Tibial artery (tissue), 4 donors: Measurements from ENCODE around the gene FHOD1.

Experiments used
- DNase-seq, 2 donors: peaks; one replicate each; pipeline ENCODE4 v3.0.0-alpha.2; 2019
- H3K27ac ChIP-seq, 2 donors: fragments of 200-600 bp; sonication (generic) in 1 of 2; 1 replicate in 1 of 2; 2 replicates in 1 of 2; pipeline ENCODE4 v1.5.1; 2018 to 2019; ENCODE audit warnings: mild to moderate bottlenecking in 1 of 2
- H3K27me3 ChIP-seq, 2 donors: fragments of 200-600 bp; sonication (generic) in 1 of 2; one replicate each; pipeline versions ENCODE4 v1.5.1 to v1.6.0; 2016 to 2019
- H3K36me3 ChIP-seq, 3 donors: fragments of 200-600 bp; sonication (generic) in 2 of 3; one replicate each; pipeline ENCODE4 v1.5.1; 2016 to 2019; ENCODE audit warnings: mild to moderate bottlenecking in 2 of 3
- H3K4me1 ChIP-seq, 4 donors: fragments of 200-600 bp; sonication (generic) in 2 of 4; 1 replicate in 3 of 4; 2 replicates in 1 of 4; pipeline ENCODE4 v1.5.1; 2016 to 2019
- H3K4me3 ChIP-seq, 2 donors: fragments of 200-600 bp; sonication (generic) in 1 of 2; 1 replicate in 1 of 2; 2 replicates in 1 of 2; pipeline ENCODE4 v1.5.1; 2018 to 2019; ENCODE audit warnings: mild to moderate bottlenecking in 2 of 2
- H3K9me3 ChIP-seq, 3 donors: fragments of 200-600 bp; sonication (generic) in 1 of 3; one replicate each; pipeline ENCODE4 v1.5.1; 2016 to 2019
- intact Hi-C: fragments of 100-400 bp; cut with DNase I; formaldehyde crosslinking; loops from one replicate; pipeline ENCODE4 v1.15.0; 2023; ENCODE audit warnings: low total_unique reads
- TF ChIP-seq, protein P1 (sequence below), 2 experiments: fragments of 200-600 bp in 1 of 2; fragments of 450-650 bp in 1 of 2; IDR thresholded peaks; one replicate each; pipeline ENCODE4 v1.5.1; 2017 to 2019; ENCODE audit warnings: antibody characterized with exemption in 2 of 2, mild to moderate bottlenecking in 1 of 2, moderate library complexity in 1 of 2

FHOD1 gene

DNA sequence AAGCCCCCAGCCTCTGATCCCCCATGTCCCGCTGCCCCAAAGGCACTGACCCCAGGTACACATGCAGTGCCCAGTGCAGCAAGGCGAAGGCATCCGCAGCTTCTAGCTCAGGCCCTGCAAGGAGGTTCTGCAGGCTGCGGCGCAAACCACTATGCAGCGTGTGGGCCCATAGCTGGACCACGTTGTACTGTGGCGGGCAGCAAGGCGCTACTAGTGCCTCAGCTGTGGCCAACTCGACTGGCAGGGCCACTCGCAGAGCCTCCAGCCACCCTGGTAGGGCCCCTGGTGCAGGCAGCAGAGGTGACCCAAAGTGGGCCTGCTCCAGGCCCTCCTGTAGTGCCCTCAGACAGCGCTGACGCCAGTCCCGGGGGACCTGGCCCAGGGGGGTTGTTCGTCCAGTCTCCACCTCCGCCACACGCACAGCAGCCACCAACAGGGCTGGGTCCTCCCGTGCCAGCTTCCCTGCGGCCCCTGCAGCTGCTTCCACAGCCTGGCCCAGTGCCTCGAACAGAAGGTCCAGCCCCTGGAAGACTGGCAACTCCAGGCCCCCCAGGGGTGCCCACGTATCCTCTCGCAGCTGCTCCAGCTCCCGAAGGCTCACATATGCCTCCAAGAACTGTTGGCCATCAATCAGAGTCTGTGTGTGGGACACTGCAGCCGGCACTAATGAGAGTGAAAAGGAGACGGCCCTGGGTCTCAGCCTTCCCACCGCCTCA is 59.9 kb downstream of the FHOD1 start:
- no peaks in the 10 kb centered on the region for H3K36me3 ChIP-seq
- intact Hi-C loops = loop anchor here (10.0 kb wide), 2 partner anchors 163 to 213 kb away; partner anchors contain the start of gene CBFB
- H3K27me3 ChIP-seq = no peaks in the 10 kb centered on the region
- no peaks in the 10 kb centered on the region for H3K9me3 ChIP-seq
- TF ChIP-seq, protein P1, sequence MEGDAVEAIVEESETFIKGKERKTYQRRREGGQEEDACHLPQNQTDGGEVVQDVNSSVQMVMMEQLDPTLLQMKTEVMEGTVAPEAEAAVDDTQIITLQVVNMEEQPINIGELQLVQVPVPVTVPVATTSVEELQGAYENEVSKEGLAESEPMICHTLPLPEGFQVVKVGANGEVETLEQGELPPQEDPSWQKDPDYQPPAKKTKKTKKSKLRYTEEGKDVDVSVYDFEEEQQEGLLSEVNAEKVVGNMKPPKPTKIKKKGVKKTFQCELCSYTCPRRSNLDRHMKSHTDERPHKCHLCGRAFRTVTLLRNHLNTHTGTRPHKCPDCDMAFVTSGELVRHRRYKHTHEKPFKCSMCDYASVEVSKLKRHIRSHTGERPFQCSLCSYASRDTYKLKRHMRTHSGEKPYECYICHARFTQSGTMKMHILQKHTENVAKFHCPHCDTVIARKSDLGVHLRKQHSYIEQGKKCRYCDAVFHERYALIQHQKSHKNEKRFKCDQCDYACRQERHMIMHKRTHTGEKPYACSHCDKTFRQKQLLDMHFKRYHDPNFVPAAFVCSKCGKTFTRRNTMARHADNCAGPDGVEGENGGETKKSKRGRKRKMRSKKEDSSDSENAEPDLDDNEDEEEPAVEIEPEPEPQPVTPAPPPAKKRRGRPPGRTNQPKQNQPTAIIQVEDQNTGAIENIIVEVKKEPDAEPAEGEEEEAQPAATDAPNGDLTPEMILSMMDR (IDR thresholded peaks at IDR 0.05) = no peak
- peaks cover 0 to 34% (median 31%) of the 10 kb centered on the region in 4 donors for H3K4me1 ChIP-seq
- H3K27ac ChIP-seq = no peak overlapping the region
- no peak for DNase-seq
- H3K4me3 ChIP-seq = no peak overlapping the region

DNA sequence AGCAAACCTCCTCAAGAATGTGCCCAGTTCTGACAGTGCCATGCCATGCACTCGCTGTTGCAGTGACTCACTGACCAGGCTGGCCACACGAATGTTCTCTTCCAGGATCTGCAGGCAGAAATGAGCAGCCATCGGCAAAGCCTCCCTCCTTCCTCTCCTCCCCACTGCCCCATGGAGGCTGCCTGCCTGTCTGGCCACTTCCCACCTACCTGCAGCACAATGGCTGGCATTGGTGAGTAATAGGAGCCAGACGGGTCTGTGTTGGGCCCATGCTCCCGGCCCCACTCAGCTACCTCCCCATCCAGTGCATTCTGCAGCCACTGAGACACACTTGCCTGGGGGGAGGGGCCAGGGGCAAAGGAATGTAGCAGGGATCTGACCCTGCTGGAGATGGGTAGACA is 60.7 kb downstream of the FHOD1 start:
- Histone ChIP-seq H3K27me3 (no peaks in the 10 kb centered on the region), H3K9me3 (no peaks in the 10 kb centered on the region), H3K4me1 (peaks cover 0 to 32% (median 29%) of the 10 kb centered on the region in 4 donors), H3K4me3 (no peak overlapping the region), H3K27ac (no peak overlapping the region), H3K36me3 (no peaks in the 10 kb centered on the region)
- intact Hi-C loops = loop anchor here (10.0 kb wide), 2 partner anchors 162 to 212 kb away; partner anchors contain the start of gene CBFB
- TF ChIP-seq, protein P1 (IDR thresholded peaks at IDR 0.05) = no peak
- DNase-seq = no peak

DNA sequence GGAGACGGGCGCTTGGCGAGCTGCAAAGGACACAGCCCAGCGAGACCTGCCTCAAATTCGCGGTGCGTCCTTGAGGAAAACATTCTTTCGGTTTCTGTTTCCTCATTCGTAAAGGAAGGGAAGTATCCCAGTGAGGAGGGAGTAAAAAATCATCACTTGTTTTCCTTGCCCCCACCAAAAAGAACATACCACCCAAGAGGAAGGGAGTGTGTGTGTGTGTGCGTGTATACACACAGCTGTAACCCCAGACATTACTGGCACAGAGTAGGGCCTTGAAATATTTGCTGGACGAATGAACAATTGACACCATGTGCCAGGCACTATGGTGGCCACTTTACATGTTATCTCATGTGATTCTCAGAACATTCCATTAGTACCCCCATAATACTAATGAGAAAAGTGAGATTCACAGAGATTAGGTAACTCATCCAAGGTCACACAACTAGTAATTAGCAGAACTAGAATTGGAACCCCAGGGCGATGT is 61.6 kb downstream of the FHOD1 start:
- TF ChIP-seq, protein P1 (IDR thresholded peaks at IDR 0.05) = no peak
- Histone ChIP-seq H3K36me3 (no peaks in the 10 kb centered on the region), H3K4me1 (peaks cover 0 to 33% (median 26%) of the 10 kb centered on the region in 4 donors), H3K9me3 (no peaks in the 10 kb centered on the region), H3K4me3 (peak overlapping the region; percentile 2 to 90), H3K27me3 (no peaks in the 10 kb centered on the region), H3K27ac (no peak overlapping the region)
- no peak for DNase-seq
- intact Hi-C loops = loop anchor here (10.0 kb wide), 2 partner anchors 161 to 211 kb away; partner anchors contain the start of gene CBFB

DNA sequence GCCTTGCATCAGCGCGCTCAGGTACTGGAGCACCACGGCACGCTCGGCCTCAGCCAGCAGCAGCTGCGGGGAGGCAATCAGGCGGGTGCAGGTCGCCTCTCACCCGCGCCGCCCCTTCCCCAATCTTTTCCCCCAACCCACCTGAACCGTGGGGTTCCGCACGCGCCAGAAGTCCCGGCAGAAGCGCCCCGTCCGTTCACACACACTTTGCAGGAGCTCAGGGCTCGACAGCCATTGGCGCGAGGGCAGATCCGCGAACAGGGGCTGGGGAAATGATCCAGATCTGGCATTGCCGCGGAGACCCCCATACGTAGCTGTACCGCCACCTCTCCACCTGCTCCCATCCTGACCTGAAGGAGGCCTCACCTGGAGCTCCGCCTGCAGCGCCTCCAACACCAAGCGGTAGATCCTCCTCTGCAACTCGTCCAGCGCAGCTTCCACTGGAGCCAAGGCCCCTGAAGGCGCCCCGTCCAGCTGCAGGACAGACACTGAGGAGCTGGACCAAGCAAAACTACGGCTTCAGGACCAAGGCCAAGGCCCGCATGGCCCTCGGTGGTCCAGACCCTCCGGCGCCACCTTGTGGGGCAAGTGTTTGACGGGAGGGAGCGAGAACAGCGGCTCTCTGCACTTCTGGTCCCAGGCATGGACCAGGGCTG is 62.2 kb downstream of the FHOD1 start:
- peak; percentile 93 to 96 for DNase-seq
- TF ChIP-seq, protein P1 (IDR thresholded peaks at IDR 0.05) = peak; percentile 83 to 89
- intact Hi-C loops = loop anchor here (10.0 kb wide), 2 partner anchors 160 to 210 kb away; partner anchors contain the start of gene CBFB

DNA sequence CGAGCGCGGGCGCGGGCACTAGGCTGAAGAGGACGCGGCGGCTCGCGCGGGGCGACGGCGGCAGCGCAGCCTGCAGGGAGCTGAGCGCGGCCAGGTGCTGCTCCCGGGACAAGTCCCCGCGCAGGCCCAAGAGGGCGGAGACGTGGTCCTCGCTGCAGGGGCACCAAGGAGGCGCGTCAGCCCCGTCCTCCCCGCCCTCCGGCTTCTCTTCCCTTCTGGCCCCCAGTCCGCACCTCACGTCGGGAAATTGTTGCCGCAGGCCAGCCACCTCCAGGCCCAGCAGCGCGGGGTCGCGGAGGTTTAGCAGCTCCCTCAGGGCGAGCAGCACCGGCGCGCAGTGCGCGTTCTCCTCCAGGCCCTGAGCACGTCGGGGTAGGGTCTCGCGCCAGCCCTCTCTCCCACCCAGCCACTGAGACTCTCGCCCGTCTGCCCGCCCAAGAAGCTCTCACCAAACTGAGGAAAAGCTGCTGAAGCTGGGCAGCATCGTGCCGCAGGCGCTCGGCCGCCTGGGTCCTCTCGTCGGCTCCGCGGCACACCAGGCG is 62.8 kb downstream of the FHOD1 start:
- H3K9me3 ChIP-seq = no peaks in the 10 kb centered on the region
- H3K36me3 ChIP-seq = no peaks in the 10 kb centered on the region
- TF ChIP-seq, protein P1 (IDR thresholded peaks at IDR 0.05) = no peak
- no peak for DNase-seq
- H3K4me3 ChIP-seq = peak overlapping the region; percentile 66 to 90
- peak overlapping the region; percentile 84 to 97 for H3K27ac ChIP-seq
- intact Hi-C loops = loop anchor here (10.0 kb wide), 2 partner anchors 160 to 210 kb away; partner anchors contain the start of gene CBFB
- H3K27me3 ChIP-seq = no peaks in the 10 kb centered on the region
- peaks cover 0 to 33% (median 26%) of the 10 kb centered on the region in 4 donors for H3K4me1 ChIP-seq

More for the DNA sequence above, 62.2 kb downstream of the FHOD1 start:
- no peaks in the 10 kb centered on the region for H3K9me3 ChIP-seq
- H3K27ac ChIP-seq = peak overlapping the region in 1 of 2 donors; percentile 84
- no peaks in the 10 kb centered on the region for H3K27me3 ChIP-seq
- peak overlapping the region; percentile 2 to 90 for H3K4me3 ChIP-seq
- no peaks in the 10 kb centered on the region for H3K36me3 ChIP-seq
- H3K4me1 ChIP-seq = peaks cover 0 to 33% (median 26%) of the 10 kb centered on the region in 4 donors
